Measurements from ENCODE around the gene PSMA1.

PSMA1 gene

DNA sequence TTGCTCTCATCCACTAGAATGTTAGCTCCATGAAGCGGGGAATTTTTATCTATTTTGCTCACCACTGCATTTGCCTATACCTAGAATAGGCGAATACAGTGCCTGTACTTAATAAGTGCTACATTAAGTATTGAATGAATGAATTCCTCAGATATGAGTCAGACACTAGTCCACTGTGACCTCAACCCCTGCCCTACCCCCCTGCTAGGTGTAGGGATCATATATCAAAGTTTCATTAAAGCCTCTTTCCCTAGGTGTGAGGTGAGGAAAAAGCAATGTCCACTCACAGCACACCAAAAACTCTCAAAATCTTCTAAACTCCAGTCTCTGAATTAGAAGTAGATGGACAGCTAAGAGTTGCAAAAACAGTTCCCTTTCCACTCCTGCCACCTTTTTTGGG lies 9.8 kb upstream of the PSMA1 start:
- DNase-seq (ENCODE audit: low read depth), result no peak

DNA sequence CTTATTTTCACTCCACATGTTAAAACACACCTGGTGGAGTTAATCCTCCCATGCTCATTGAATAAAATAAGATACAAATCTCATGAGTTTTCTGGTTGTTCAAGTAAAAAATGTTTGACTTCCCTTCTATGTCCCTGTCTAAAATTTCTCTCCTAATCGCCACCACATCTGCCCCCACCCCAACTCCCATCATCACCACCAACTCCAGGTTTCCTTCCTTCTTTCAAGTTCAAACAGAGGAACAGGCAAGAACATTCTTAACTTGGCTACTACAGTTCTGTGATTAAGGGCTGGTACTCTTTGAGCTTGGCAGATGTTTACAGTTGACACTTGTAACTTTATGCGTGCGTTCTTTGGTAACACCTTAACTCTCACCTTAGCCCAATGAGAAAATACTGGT lies 9.1 kb upstream of the PSMA1 start:
- DNase-seq (ENCODE audit: low read depth), result no peak

DNA sequence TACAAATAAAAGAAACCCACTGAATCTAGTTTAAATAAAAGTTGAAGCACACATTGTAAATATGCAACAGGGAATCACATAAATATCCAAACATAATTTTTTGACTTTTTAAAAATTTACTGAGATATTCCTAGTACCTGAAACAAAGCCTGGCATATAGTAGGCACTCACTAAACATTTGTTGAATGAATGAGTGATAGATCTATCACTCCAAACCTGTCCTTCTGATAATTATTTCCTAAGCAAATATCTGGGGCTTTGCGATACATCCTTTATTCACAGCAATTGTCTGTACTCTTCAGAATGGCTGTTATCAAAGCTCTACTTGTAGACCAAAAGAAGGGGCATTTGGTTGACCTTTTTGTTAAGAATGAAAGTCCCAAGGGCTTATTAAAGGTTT lies 2.6 kb upstream of the PSMA1 start:
- no peak for DNase-seq (ENCODE audit: low read depth)

DNA sequence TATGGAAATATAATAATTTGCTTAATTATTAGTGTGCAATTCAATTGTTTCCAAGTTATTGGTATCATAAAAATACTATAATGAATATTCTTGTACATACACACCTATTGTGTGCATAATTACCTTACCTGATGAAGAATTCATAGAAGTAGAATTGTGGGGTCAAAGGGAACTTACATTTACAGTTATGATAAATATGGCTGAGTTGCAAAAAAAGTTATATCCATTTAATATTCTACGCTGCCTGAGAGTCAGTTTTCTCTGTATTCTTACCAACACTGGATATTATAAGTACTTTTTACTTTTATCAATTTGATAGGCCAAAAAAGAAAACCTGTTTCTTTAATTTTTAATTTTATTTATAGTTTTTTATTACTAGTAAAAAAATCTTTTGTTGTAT lies 2.1 kb upstream of the PSMA1 start:
- no peak for DNase-seq (ENCODE audit: low read depth)

DNA sequence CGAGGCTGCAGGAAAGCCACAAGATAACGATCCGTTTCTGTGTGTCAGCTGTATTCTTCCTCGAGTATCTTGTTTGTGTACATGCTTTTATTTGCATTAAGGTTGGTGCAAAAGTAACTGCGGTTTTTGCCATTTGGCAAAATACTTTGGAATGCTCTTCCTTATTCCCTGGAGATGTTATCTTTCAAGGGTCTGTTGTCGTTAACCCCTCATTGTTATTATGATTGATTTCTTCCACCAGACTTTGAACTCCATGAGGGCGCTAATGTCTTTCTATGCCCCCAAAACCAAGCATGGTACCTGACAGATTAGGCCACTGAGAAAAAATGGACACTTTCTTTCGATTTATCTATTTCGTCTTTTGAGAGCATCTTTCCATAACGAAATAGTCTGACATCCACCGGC lies 563 bp upstream of the PSMA1 start:
- DNase-seq (ENCODE audit: low read depth), result no peak

DNA sequence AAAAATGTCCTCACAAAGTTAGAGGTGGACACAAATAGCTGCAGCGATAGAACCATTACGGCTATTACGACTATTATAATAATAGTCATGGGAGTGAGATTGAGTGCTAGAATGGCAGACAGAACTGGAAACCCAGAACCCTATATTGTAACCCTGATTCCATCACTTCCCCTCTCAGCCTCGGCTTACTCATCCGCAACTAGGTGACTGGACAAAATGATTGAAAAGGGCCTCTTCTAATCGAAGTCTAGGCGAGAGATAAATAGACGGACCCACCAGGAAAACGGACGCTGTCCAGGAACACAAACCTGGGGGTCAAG lies 629 bp downstream of the PSMA1 start:
- no peak for DNase-seq (ENCODE audit: low read depth)

DNA sequence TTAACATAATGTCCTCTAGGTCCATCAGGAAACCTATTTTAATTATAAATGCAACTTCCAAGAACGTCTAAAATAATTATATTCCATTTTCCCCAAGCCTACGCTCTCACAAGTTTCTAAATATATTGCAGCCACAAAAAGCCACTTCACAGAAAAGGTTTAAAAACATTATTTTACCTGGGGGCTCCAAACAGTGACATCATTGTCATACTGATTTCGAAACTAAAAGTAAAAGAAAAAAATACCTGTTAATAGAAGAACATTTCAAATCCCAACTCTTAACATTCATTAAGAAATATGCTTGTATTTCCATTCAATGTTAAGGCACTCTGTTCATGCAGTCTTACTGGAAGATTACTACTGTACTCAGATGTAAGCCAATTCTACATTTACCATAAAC lies 1.4 kb downstream of the PSMA1 start:
- no peak for DNase-seq (ENCODE audit: low read depth)

DNA sequence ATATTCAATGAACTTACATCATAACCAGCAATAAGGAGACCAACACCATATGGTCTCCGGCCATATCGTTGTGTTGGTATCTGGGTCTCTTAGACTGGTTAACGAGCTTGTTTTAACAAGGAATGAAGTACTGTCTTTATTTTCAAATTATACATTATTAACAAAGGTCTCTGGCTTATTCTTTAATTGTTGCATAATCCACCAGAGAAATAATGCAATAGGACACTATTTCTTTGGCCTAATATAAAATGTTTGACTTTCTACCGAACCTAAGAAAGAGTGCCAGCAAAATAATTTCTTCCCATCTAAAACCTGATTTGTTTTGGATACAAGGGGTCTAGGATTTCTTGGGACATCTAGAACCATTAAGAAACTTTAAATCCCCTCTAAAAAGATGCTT lies 6.4 kb downstream of the PSMA1 start:
- DNase-seq (ENCODE audit: low read depth), result no peak

DNA sequence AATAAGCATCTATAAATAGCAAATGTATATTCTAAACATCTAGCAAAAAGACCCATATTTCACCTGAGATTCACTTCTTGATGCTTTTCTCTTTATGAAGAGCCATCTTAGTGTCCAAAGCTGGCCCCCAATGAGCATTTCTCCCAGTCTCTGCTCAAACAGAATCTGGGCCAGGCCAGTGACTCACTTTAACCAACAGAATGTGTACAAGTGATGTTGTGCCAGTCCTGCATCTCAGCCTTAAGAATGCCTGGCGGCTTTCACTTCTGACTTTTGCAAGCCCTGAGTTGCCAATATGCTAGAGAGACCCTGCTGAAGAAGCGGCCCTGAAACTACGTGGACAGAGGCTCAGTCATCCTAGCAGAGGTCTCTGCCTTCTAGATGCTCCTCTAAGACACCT lies 13.7 kb downstream of the PSMA1 start:
- DNase-seq (ENCODE audit: low read depth), result no peak

DNA sequence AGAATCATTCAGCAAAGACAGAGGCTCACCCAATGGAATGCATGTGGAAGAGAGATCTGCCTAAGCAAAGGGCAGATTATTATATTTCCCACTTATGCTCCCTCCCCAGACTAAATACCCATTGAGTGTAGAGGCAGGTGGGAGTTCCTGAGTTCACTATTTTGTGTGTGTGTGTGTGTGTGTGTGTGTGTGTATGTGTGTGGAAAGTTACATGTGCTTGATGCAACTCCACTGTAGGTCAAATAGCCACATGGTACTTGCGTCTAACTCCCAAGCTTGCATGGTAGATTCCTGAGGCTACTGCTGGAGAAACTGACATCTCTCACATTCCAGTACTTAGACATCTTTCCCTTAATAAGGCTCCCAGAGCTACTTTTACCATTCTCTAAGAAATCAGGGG lies 17.2 kb downstream of the PSMA1 start:
- no peak for DNase-seq (ENCODE audit: low read depth)

DNA sequence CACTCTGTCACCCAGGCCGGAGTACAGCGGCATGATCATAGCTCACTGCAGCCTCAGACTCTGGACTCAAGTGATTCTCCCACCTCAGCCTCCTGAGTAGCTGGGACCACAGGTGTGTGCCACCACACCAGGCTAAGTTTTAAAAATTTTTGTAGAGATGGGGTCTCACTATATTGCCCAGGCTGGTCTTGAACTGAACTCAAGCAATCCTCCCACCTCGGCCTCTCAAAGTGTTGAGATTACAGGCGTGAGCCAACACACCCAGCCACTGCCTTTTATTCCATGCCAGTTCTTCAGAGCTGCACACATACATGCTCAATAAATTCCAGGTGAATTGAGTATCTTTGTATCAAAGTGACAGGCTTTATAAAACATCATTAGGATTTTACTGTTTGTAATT lies 18.1 kb downstream of the PSMA1 start:
- DNase-seq (ENCODE audit: low read depth), result no peak

DNA sequence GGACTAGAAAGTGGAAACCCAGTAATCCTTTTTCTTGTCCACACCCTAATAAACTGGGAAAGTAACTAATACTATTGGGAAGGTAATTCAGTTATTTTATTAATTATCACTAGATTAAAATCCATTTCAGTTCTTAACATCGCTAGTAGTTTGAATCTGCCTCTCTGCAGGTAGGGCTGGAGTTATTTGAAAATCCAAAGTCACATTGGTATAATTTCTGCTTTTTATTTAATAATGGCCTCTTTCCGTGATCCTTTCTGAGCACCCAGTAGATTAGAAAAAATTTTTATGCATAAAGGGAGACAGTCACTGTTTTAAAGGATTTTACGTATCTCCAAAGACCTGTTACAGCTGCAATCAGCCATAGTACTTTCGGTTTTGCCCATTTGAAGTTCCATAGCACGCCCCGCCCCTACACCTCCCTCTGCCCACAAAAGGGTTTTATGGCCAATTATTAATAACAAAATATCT lies 20.0 kb downstream of the PSMA1 start:
- peak; percentile 22 for DNase-seq (ENCODE audit: low read depth)

DNA sequence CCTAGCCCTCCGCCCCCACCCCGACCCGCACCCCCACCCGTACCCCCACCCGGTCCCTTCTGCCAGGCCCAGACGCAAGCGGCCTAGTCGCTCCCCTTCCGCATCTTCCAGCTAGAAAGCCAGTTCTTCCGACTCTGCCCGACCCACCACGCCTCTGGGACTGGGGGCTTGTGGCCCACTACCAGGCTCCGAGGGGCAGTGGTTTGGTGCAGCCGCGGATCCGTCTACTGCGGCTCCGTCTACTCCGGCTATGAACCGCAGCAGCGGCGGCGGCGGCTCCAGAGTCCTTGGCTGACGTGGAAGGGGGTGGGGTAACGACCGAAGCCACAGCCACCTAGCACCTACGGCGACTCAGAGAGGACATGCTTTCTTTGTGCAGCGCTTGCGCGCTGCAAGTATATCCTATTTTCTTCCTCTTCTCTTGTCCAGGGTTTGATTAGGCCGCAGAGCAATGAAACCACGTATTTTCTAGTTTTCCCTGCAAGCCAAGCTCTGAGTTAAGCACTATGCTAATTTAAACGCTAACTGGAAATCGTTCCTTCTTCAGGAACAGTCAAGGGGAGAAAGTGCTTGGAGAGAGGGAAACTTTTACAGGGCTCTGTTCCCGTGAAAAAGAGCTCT lies 20.5 kb downstream of the PSMA1 start, which contains the start of gene COPB1:
Gene COPB1 (minus strand): TSS at position 252 of the 621 bp plus-strand sequence. CDS start 883 bp downstream, outside the sequence.
- DNase-seq (ENCODE audit: low read depth), result peak; percentile 83

DNA sequence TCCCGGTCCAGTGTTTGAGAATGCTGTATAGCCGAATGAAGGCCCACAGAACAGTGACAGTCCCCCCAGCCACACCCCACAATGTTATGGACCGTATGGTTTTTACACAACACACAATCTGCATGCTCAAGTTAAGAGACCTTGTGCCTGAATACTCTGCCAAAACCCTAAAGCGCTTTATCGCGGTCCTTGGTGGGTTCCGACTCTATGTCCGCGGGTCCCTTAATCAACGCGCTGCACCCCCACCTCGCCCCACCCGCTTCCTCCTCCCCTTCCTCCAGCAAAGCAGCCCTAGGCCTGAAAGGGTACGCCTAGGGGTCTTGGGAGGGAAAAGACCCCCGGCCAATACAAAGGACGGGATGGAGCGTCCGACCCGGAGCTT lies 21.0 kb downstream of the PSMA1 start:
- no peak for DNase-seq (ENCODE audit: low read depth)

DNA sequence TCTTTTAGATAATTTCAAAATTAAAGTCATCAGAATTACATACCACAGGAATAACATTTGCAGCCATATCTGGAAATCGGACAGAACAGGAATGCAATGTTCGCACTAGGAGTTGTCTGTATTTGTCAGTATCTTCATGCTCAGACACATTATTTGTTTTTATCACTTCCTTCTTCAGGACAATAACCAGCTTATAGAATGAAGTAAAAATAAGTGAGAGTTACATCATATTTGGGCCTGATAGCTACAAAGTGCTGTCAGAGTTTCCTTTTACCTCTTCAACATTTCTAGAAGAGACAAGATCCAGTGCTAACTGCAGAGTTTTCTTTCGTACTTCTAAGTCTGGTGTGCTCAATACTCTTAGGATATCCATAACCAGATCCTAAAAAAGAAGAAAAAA lies 39.5 kb downstream of the PSMA1 start:
- DNase-seq (ENCODE audit: low read depth), result no peak

DNA sequence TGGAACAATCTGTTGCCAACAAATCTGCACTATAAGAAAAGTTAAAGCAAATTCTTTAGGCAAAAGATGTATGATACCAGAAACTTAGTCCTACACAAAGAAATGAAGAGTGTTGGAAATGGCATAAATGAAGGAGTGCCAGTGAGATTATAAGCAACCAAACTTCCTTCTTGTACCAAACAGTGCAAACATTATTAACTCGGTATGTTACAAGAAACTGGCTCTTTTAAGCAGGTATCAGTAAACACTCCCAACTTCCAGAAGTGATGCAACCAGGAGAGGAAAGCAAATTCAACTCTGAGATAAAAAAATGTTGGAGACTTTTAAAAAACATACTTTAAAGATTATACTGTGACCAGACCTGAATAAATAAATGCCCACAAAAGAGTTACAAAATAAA lies 49.1 kb downstream of the PSMA1 start:
- no peak for DNase-seq (ENCODE audit: low read depth)

DNA sequence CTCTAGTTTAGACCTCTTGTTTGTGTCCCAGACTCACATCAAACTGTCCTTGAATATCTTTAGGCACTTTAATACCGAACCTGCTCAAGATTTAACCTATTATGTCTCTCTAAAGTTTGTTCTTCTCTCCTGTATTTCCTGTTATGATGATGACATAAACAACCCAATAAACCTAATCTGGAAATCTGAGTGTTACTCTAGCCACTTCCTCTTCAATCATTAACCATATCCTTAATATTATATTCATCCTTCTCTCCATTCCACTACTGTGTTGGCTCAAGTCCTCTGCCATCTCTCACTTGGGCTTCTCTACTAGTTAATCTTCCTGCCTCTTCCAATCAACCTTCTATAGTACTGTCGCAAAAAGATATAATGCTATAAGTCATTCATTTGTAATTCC lies 56.6 kb downstream of the PSMA1 start:
- no peak for DNase-seq (ENCODE audit: low read depth)

DNA sequence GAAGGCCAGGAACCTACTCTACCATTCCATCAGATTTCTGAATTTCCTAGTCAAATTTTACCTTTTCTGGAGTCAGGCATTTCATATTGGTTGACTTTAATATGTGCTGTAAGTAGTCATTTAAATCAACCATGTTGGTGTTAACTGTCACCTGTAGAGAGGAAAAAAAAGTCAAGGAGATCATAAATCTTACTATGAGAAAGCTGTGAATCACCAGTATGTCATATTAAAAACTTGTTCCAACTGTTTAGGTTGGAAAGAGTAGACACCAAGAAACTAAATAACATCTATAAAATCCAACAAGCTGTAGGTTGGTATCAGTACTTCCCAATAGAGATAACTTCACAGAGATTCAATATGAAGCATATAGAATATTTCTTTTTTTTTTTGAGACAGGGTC lies 60.0 kb downstream of the PSMA1 start:
- no peak for DNase-seq (ENCODE audit: low read depth)

DNA sequence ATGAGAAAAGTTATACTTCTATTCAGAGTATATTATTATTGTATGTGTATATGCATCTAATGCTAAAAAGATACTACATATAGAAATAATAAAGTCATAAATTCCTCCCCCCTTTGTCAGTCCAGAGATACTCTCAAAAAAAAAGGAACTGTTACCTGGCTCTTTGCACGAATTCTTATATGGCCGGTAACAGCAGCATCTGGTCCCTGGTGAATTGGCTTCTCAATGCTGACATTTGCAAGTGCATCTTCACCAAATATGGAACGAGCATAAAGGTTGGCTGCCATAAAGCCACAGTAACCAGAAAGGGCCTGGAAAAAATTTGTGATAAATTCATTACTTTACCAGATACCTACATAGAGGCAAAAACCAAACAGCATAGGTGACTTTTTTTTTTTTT lies 61.8 kb downstream of the PSMA1 start:
- no peak for DNase-seq (ENCODE audit: low read depth)

DNA sequence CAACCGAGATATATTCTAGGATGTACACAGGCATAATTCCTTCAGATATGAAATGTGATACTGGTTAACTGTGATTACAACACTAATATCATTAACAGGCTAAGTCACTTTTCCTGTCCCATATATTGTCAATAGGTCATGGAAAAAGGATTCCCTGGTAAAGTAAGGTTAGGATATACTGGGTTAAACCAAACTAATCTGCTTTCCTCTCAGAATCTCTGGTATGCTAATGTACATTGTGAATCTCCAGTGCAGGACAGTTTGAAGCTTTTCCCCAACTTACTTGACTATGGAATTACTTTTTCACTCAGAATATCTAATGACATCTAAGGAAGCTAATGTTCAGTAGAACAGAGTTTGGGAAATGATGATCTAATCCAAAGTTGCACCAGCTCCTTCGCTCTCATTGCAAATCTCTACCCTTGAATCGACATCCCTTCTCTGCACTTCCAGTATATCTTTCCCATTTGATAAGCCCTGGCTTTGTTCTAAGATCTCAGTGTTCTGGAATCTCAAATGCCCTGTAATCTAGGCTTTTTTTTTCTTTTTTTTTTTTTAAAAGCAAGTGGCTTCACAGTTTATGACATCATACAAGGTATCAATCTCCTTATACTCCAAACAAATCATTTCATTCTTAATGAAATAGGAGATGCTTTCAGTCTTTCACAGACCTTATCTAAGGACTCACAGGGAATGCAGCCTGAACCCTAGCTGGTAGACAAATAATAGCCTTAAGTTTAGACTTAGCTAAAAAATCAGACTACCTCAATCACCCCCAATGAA lies 64.3 kb downstream of the PSMA1 start:
- DNase-seq (ENCODE audit: low read depth), result no peak

All from stimulated activated CD8-positive, alpha-beta memory T cell treated with anti-CD3 and anti-CD28 coated beads, Interleukin-12 subunit alpha, Interleukin-12 subunit beta, amount 100 ng/mL, for 1 hour (primary cell).